Type B pancreatic cell (in vitro differentiated cells): ENCODE measurements around the gene POMZP3. TPM values are rescaled to one million over a fixed set of nuclear protein-coding genes. Genes with fewer than 3 reads are reported as not detected.
A peak's percentile ranks its signal among the peaks of the same experiment; 100 is the strongest.
"Not testable (repeated sequence)": the region's sequence is repeated elsewhere in the genome, so short reads cannot be mapped to it uniquely, and the experiment has no call there.

Source experiments
- DNase-seq: peaks from one replicate; pipeline ENCODE4 v3.0.0; 2021; ENCODE audit warnings: mixed read lengths; ENCODE audit not compliant: unreplicated experiment; ENCODE audit errors: extremely low spot score
- H3K27ac Mint-ChIP-seq: 2 replicates; pipeline ENCODE4 v1.8.0; 2021; ENCODE audit warnings: mild to moderate bottlenecking, mixed read lengths
- H3K27me3 Mint-ChIP-seq: 2 replicates; pipeline ENCODE4 v1.8.0; 2021; ENCODE audit warnings: mixed read lengths
- H3K36me3 Mint-ChIP-seq: 2 replicates; pipeline ENCODE4 v1.8.0; 2021; ENCODE audit warnings: mixed read lengths
- H3K4me1 Mint-ChIP-seq: one replicate; pipeline ENCODE4 v1.8.0; 2021; ENCODE audit warnings: mixed read lengths; ENCODE audit not compliant: unreplicated experiment
- H3K4me3 Mint-ChIP-seq: 2 replicates; pipeline ENCODE4 v1.8.0; 2021; ENCODE audit warnings: mild to moderate bottlenecking, mixed read lengths
- H3K9me3 Mint-ChIP-seq: 2 replicates; pipeline ENCODE4 v1.8.0; 2021; ENCODE audit warnings: mixed read lengths
- total RNA-seq: library from RNA; stranded (reverse); gene quantifications from 2 replicates; pipeline ENCODE4 v1.2.1, GENCODE V29; 2021; ENCODE audit warnings: low replicate concordance

Gene POMZP3
- total RNA-seq, 1 donor from 2014 or later, result 10.5 TPM

DNA sequence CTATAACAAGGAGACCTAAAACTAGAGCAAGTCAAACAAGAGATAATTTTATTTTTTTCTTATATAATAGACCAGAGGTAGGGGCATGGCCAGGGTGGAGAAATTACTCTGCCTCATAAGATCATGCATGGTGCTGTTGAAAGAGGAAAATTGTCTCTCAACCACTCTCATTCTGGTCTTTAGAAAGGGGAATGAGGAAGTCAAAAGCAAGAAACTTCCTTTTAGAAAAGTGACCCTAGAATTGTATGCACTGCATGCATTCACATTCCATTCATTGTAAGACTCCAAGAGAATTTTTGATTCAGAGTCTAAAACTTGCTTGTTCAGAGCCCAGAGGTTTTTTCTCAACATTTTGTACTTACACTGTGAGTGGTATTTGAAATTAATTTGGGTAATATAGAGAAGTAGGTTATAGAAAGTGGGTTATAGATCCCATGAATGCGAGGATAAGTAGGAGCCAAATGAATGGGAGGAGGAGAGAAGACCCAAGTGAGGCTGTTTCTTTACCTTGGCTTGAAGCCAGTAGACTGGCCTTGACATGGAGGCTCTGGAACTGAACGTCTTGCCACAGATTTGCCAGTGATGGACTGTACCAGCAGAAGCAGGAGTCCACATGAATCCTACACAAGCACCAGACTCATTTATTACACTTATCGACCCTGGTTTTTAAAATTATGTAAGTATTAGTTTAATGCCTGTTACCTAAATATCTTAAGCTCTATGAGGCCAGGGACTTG, 51.0 kb downstream of the POMZP3 start:
- H3K4me1 Mint-ChIP-seq, H3K36me3 Mint-ChIP-seq, H3K4me3 Mint-ChIP-seq, H3K27me3 Mint-ChIP-seq, H3K9me3 Mint-ChIP-seq, DNase-seq: not testable (repeated sequence)
- peak overlapping the region; percentile 47 for H3K27ac Mint-ChIP-seq

GRCh38 chr7:76575431-76575830, 51.6 kb downstream of the POMZP3 start:
- not testable (repeated sequence) for DNase-seq, H3K4me1 Mint-ChIP-seq, H3K27me3 Mint-ChIP-seq, H3K4me3 Mint-ChIP-seq, H3K36me3 Mint-ChIP-seq, H3K27ac Mint-ChIP-seq, H3K9me3 Mint-ChIP-seq

- not testable (repeated sequence) for H3K9me3 Mint-ChIP-seq, H3K4me3 Mint-ChIP-seq, H3K36me3 Mint-ChIP-seq, H3K27me3 Mint-ChIP-seq, H3K4me1 Mint-ChIP-seq, DNase-seq
- H3K27ac Mint-ChIP-seq, result peak overlapping the region; percentile 44
Observed at GRCh38 chr7:76572296-76572695, 54.8 kb downstream of the POMZP3 start.

GRCh38 chr7:76570324-76570775, 56.7 kb downstream of the POMZP3 start:
- H3K4me3 Mint-ChIP-seq, H3K27me3 Mint-ChIP-seq, H3K4me1 Mint-ChIP-seq, DNase-seq, H3K9me3 Mint-ChIP-seq: not testable (repeated sequence)
- Mint-ChIP-seq H3K27ac (peak overlapping the region; percentile 74), H3K36me3 (peaks cover 12% of the 10 kb centered on the region)

DNA sequence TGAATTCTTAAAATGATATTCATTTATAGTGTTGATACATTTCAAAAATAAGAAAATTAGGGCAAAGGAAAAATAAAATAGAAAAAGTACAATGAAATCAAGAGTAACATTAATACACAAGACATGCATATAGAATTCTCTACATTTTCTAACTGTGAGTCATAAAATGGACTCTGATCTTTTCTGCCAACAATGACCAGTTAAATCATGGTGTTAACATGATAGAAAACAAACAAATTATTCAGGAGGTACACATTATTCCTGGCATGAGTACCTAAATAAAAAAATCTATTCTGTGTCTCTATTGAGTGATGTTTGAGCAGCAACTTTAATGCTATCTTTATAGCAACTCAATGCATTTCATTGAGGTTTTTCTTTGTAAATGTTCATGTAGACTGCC, 58.3 kb downstream of the POMZP3 start:
- not testable (repeated sequence) for H3K27ac Mint-ChIP-seq, H3K9me3 Mint-ChIP-seq, H3K4me1 Mint-ChIP-seq, H3K4me3 Mint-ChIP-seq, H3K27me3 Mint-ChIP-seq, DNase-seq
- H3K36me3 Mint-ChIP-seq, result peaks cover 15% of the 10 kb centered on the region

- not testable (repeated sequence) for H3K4me3 Mint-ChIP-seq, H3K4me1 Mint-ChIP-seq, H3K27me3 Mint-ChIP-seq, H3K9me3 Mint-ChIP-seq, DNase-seq, H3K27ac Mint-ChIP-seq
- peaks cover 15% of the 10 kb centered on the region for H3K36me3 Mint-ChIP-seq
Observed at GRCh38 chr7:76567753-76568152, 59.3 kb downstream of the POMZP3 start.

- H3K27me3 Mint-ChIP-seq, DNase-seq, H3K27ac Mint-ChIP-seq, H3K4me1 Mint-ChIP-seq, H3K4me3 Mint-ChIP-seq, H3K9me3 Mint-ChIP-seq: not testable (repeated sequence)
- H3K36me3 Mint-ChIP-seq, result peaks cover 15% of the 10 kb centered on the region
Observed at GRCh38 chr7:76567311-76567710, 59.8 kb downstream of the POMZP3 start.

GRCh38 chr7:76565001-76565400, 62.1 kb downstream of the POMZP3 start:
- not testable (repeated sequence) for DNase-seq, H3K4me1 Mint-ChIP-seq, H3K9me3 Mint-ChIP-seq, H3K27ac Mint-ChIP-seq, H3K27me3 Mint-ChIP-seq, H3K4me3 Mint-ChIP-seq
- H3K36me3 Mint-ChIP-seq, result peaks cover 14% of the 10 kb centered on the region

DNA sequence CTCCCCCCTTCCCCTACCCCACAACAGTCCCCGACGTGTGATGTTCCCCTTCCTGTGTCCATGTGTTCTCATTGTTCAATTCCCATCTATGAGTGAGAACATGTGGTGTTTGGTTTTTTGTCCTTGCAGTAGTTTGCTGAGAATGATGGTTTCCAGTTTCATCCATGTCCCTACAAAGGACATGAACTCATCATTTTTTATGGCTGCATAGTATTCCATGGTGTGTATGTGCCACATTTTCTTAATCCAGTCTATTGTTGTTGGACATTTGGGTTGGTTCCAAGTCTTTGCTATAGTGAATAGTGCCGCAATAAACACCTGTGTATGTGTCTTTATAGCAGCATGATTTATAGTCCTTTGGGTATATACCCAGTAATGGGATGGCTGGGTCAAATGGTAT, 65.7 kb downstream of the POMZP3 start:
- peaks cover 22% of the 10 kb centered on the region for H3K36me3 Mint-ChIP-seq
- not testable (repeated sequence) for H3K27me3 Mint-ChIP-seq, H3K4me1 Mint-ChIP-seq, H3K4me3 Mint-ChIP-seq, H3K27ac Mint-ChIP-seq, H3K9me3 Mint-ChIP-seq, DNase-seq

GRCh38 chr7:76560157-76560556, 66.9 kb downstream of the POMZP3 start:
- not testable (repeated sequence) for H3K27me3 Mint-ChIP-seq, H3K4me1 Mint-ChIP-seq, H3K4me3 Mint-ChIP-seq, DNase-seq, H3K27ac Mint-ChIP-seq, H3K9me3 Mint-ChIP-seq
- peaks cover 19% of the 10 kb centered on the region for H3K36me3 Mint-ChIP-seq

Other genes with a start within 250 kb of the POMZP3 start
- gene SSC4D, start 217.6 kb downstream of the POMZP3 start, total RNA-seq, result 1.7 and 4.9 TPM in 2 replicates
- not detected in 2 replicates for gene ZP3, start 202.3 kb downstream of the POMZP3 start, total RNA-seq
- gene DTX2, start 165.6 kb downstream of the POMZP3 start, total RNA-seq, result 30.1 and 30.6 TPM in 2 replicates
- 10.7 and 11.2 TPM in 2 replicates for gene UPK3B, start 116.7 kb downstream of the POMZP3 start, total RNA-seq
- 0.19 and 0.51 TPM in 2 replicates for gene SPDYE16, start 84.0 kb downstream of the POMZP3 start, total RNA-seq